GM18951 (cell line): ENCODE data around the gene AP3S1.
"Not testable (repeated sequence)": the region's sequence is repeated elsewhere in the genome, so short reads cannot be mapped to it uniquely, and the experiment has no call there.

Experiments
- POLR2A ChIP-seq: IDR thresholded peaks from 4 replicates; pipeline ENCODE4 v1.6.1; 2011; ENCODE audit warnings: mild to moderate bottlenecking; ENCODE audit not compliant: insufficient read length, insufficient read depth; ENCODE audit errors: extremely low read depth
- in situ Hi-C: fragments of 300-500 bp; cut with MboI; formaldehyde crosslinking; loops from one replicate; pipeline ENCODE4 v1.12.0; 2022; ENCODE audit warnings: low sequenced_read_pairs, mixed read lengths, inconsistent platforms; ENCODE audit not compliant: unreplicated experiment

AP3S1 gene

GRCh38 chr5:115813719-115814118, 28.0 kb upstream of the AP3S1 start:
- TF ChIP-seq POLR2A: no peak
- in situ Hi-C loops: no loop called here

GRCh38 chr5:115815006-115815692, 26.6 kb upstream of the AP3S1 start:
- no peak for TF ChIP-seq POLR2A
- in situ Hi-C loops: no loop called here

GRCh38 chr5:115815693-115816225, 26.0 kb upstream of the AP3S1 start:
- TF ChIP-seq POLR2A: no peak
- in situ Hi-C loops: no loop called here

- TF ChIP-seq POLR2A: no peak
- in situ Hi-C loops: no loop called here
Measured at GRCh38 chr5:115816226-115817081, 25.3 kb upstream of the AP3S1 start, which contains the start of gene CDO1. TSS of gene CDO1 (minus strand) at chr5:115816659. CDS start at chr5:115816397, 262 bp downstream.

- no peak for TF ChIP-seq POLR2A
- in situ Hi-C loops: no loop called here
Measured at GRCh38 chr5:115817386-115817785, 24.3 kb upstream of the AP3S1 start.

GRCh38 chr5:115818821-115819220, 22.9 kb upstream of the AP3S1 start:
- no peak for TF ChIP-seq POLR2A
- in situ Hi-C loops: no loop called here

- in situ Hi-C loops: no loop called here
- TF ChIP-seq POLR2A: no peak
Measured at GRCh38 chr5:115820846-115821245, 20.9 kb upstream of the AP3S1 start.

GRCh38 chr5:115824983-115825382, 16.8 kb upstream of the AP3S1 start:
- in situ Hi-C loops: not testable (repeated sequence)

GRCh38 chr5:115825948-115826347, 15.8 kb upstream of the AP3S1 start:
- no peak for TF ChIP-seq POLR2A
- in situ Hi-C loops: no loop called here

- no peak for TF ChIP-seq POLR2A
- in situ Hi-C loops: loop anchor here (10.0 kb wide), 1 partner anchor 245 kb away; no protein-coding TSS in a partner anchor
Measured at GRCh38 chr5:115829913-115830312, 11.8 kb upstream of the AP3S1 start.

GRCh38 chr5:115831163-115831768, 10.5 kb upstream of the AP3S1 start:
- in situ Hi-C loops: loop anchor here (10.0 kb wide), 1 partner anchor 244 kb away; no protein-coding TSS in a partner anchor

GRCh38 chr5:115835481-115835880, 6.3 kb upstream of the AP3S1 start:
- in situ Hi-C loops: loop anchor here (10.0 kb wide), 1 partner anchor 239 kb away; no protein-coding TSS in a partner anchor
- no peak for TF ChIP-seq POLR2A

More at GRCh38 chr5:115831163-115831768, 10.5 kb upstream of the AP3S1 start:
- TF ChIP-seq POLR2A: no peak
